ENCODE measurements around the gene RHPN2.

Gene RHPN2

DNA sequence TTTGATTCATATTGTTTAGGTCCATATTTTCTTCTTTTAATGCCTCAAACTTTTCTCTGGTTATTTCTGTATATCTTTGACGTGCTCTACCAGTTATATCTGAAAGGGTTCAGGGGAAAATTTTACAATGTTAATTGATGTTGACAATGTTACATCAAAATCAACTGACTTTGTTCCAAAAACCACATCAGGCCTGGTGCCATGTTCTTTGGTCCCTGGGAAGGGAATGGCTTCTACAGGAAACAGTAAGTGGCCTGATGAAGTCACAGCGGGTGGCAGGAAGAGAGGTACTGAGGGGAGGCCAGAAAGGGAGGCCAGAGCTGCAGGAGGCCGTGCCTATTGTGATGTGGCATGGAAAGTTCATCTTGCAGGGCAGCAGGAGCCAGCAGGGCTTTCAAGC, 131.1 kb downstream of the RHPN2 start:
- Histone ChIP-seq H3K27me3 (ENCODE audit: control insufficient read depth, insufficient read depth, low read length) (no peaks in the 10 kb centered on the region; the same call in 1 of the 2 replicates), H3K4me3 (ENCODE audit: low read length) (no peak overlapping the region), H3K36me3 (ENCODE audit: control insufficient read depth, insufficient read depth, low read length) (no peaks in the 10 kb centered on the region), H3K4me1 (ENCODE audit: control insufficient read depth, insufficient read depth, low read length) (no peaks in the 10 kb centered on the region), H3K27ac (ENCODE audit: low read length) (no peak overlapping the region), H3K9me3 (ENCODE audit: control insufficient read depth, insufficient read depth, low read length) (no peaks in the 10 kb centered on the region)
- no CpG with 5 or more reads among the region's 3 CpGs for WGBS (ENCODE audit: insufficient coverage, insufficient read length)
- no peak for DNase-seq (ENCODE audit: low read depth, low spot score)

DNA sequence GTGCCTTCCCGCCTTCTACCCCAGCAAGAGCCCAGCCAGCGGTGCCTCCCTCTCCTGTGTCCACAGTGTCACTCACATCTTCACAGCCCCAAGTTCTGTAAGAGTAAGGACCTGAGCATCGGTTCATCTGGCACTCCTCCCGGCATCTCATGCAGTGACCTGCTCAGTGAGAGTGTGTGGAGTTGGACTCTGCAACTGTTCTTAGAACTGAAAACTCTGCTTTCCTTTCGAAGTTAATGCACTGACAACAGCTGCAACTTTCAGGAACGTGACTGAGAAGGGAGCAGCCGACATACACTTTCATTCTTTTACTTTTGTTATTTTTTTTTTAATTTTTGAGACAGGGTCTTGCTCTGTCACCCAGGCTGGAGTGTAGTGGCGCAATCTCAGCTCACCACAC, 134.1 kb downstream of the RHPN2 start:
- H3K36me3 ChIP-seq (ENCODE audit: control insufficient read depth, insufficient read depth, low read length) = no peaks in the 10 kb centered on the region

DNA sequence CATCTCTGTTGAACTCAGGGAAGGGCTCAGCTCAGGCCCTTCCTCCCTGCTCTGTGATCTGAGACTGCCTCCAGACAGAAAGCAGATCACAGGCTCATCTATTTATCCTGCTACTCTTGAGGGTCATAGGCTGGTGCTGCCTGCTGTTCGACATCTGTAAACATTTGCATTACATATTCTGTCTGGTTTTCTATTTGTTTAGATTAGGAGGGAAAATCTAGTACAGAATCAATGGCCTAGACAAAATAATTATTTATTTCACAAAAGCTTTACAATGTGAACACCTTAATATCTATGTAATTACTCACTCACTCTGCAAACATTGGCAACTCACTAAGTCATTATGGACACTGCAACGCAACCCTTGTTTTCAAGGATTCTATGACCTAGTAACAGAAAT, 135.9 kb downstream of the RHPN2 start:
- no peak for DNase-seq (ENCODE audit: low read depth, low spot score)
- WGBS (ENCODE audit: insufficient coverage, insufficient read length) = no CpG with 5 or more reads among the region's 2 CpGs
- H3K4me1 ChIP-seq (ENCODE audit: control insufficient read depth, insufficient read depth, low read length) = no peaks in the 10 kb centered on the region
- H3K27ac ChIP-seq (ENCODE audit: low read length) = no peak overlapping the region
- no peaks in the 10 kb centered on the region for H3K36me3 ChIP-seq (ENCODE audit: control insufficient read depth, insufficient read depth, low read length)
- no peak overlapping the region for H3K4me3 ChIP-seq (ENCODE audit: low read length)
- no peaks in the 10 kb centered on the region; the same call in 1 of the 2 replicates for H3K27me3 ChIP-seq (ENCODE audit: control insufficient read depth, insufficient read depth, low read length)
- no peaks in the 10 kb centered on the region for H3K9me3 ChIP-seq (ENCODE audit: control insufficient read depth, insufficient read depth, low read length)

More for the DNA sequence above, 134.1 kb downstream of the RHPN2 start:
- H3K27ac ChIP-seq (ENCODE audit: low read length) = no peak overlapping the region
- no peaks in the 10 kb centered on the region; the same call in 1 of the 2 replicates for H3K27me3 ChIP-seq (ENCODE audit: control insufficient read depth, insufficient read depth, low read length)
- no peak overlapping the region for H3K4me3 ChIP-seq (ENCODE audit: low read length)
- no CpG with 5 or more reads among the region's 8 CpGs for WGBS (ENCODE audit: insufficient coverage, insufficient read length)
- H3K4me1 ChIP-seq (ENCODE audit: control insufficient read depth, insufficient read depth, low read length) = no peaks in the 10 kb centered on the region
- H3K9me3 ChIP-seq (ENCODE audit: control insufficient read depth, insufficient read depth, low read length) = no peaks in the 10 kb centered on the region
- no peak for DNase-seq (ENCODE audit: low read depth, low spot score)

Measured in iPS DF 6.9 (cell line).